Ovary (tissue), 3 donors: ENCODE data around the gene CHMP4B.

Experiments used
- CTCF ChIP-seq, 3 donors: fragments of 450-650 bp in 2 of 3; fragments of 200-600 bp in 1 of 3; IDR thresholded peaks; one replicate each; pipeline versions ENCODE4 v1.5.1 to v1.8.0; 2016 to 2022; ENCODE audit warnings: antibody characterized with exemption in 3 of 3, mild to moderate bottlenecking in 1 of 3
- POLR2A ChIP-seq: fragments of 450-650 bp; IDR thresholded peaks from one replicate; pipeline ENCODE4 v1.6.1; 2017; ENCODE audit warnings: antibody characterized with exemption, mild to moderate bottlenecking, moderate library complexity
- donor health status: DM: no; HTN: no; CAD: no.

- TF ChIP-seq POLR2A (no peak), CTCF (IDR thresholded peaks at IDR 0.05) (no peak)
These were observed 26.9 kb upstream of the CHMP4B start for GRCh38 chr20:33784225-33784624.
